T47D (cell line): ENCODE data around the gene TIGD7.
A peak's percentile ranks its signal among the peaks of the same experiment; 100 is the strongest.

ENCODE experiments used
- DNase-seq, 2 experiments: peaks; one replicate each; pipeline versions ENCODE4 v3.0.0 to v3.0.0-alpha.2; 2011 to 2012; ENCODE audit warnings: low read depth in 1 of 2, low spot score in 1 of 2
- JUND ChIP-seq: IDR thresholded peaks from 2 replicates; pipeline ENCODE4 v1.6.1; 2012; ENCODE audit warnings: low read depth
- in situ Hi-C: cut with HindIII; loops from 2 replicates; pipeline ENCODE4 v1.10.0; 2016; ENCODE audit warnings: low sequenced_read_pairs, low pct_unique_long_range_greater_than_20kb

Gene TIGD7

DNA sequence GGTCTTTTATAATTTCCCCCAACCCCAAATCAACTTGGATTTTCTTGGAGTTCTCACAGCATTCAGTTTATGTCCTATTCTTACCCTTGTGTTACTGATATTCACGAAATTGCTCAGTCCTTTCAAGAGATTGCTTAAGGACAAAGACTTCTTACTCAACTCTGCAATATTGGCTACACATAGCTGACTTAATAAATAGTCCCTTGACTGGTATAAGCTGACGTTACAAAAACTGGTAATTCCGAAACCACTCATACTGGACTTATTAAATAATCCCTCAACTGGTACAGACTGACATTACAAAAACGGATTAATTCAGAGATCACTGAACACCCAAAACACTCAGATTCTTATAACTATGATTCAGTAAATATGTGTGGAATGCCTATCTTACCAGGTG lies 860 bp downstream of the TIGD7 start:
- in situ Hi-C loops = no loop called here

DNA sequence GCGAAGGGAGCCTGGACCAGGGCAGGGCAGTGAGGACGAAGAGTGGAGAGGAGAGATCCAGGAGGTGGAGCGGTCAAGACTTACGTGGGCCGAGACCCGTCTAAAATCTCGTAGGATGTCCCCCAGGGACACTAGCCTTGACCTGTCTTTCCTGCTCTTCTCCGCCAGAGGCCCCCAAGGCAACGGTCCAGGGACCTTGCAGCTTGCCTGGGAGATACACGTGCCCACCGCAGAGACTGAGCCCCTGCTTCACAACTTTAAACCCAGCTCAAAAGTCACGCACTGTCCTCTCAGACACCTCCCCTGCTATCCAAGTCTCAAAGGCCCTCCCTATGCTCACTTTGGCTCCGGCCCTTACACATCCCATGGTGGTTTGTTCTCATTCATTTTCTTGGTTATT lies 9.4 kb downstream of the TIGD7 start:
- no peak for TF ChIP-seq JUND
- in situ Hi-C loops = no loop called here

More for the DNA sequence above, 860 bp downstream of the TIGD7 start:
- no peak for TF ChIP-seq JUND
- DNase-seq = no peak

DNA sequence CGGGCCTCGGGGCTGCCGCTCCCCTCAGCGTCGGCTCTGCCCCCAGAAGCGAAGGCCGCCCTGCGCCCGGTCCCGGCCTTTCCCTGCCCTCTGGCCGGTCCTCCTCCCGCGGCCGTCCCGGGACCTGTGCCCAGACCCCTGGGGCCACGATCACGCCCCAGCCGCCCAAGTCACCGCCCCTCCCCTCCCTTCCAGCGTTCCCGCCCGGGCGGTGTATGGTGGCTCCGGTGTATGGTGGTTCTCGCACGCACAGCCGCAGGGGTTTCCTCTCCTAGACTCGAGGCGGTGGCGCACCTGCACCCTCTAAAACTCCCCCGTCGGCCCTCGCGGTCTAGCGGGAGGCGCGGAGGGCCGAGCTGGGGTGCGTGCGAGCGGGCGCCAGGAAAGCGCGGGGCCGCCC lies 10.0 kb downstream of the TIGD7 start:
- no peak for DNase-seq
- in situ Hi-C loops = no loop called here
- TF ChIP-seq JUND = no peak

More for the DNA sequence above, 9.4 kb downstream of the TIGD7 start:
- DNase-seq = no peak

DNA sequence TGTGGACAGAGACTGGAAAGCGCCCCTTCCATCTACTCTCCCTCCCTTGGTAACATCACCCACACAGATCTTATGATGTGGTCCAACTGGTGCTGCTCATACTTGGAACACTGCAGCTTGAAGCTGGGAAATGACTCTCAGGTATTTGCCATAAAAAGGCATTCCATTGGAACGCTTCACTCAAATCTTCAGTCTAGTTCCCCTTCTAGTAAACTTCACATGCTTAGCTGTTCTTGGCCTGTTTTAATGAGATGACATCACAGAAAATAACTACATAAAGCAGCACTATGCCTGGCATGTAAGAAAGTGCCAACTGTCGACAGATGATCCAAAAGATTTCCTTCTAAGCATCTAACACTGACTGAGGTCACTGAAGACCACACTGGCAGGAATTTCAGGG lies 12.6 kb downstream of the TIGD7 start:
- no peak for DNase-seq
- TF ChIP-seq JUND = no peak
- in situ Hi-C loops = no loop called here

DNA sequence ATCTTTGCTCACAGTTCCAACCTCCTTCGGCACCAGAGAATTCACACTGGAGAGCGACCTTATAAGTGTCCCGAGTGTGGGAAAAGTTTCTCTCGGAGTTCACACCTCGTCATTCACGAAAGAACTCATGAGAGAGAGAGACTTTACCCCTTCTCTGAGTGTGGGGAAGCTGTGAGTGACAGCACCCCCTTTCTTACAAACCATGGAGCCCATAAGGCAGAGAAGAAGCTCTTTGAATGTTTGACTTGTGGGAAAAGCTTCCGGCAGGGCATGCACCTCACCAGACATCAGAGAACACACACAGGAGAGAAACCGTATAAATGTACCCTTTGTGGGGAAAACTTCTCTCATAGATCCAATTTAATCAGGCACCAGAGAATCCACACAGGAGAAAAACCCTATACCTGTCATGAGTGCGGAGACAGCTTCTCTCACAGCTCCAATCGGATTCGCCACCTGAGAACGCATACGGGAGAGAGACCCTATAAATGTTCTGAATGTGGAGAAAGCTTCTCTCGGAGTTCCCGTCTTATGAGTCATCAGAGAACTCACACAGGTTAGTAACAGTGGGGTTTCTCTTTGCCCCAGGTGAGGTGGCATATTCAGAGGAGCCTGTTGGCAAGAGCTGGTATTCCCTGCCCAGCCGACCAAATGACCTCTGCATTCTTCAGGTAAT lies 15.1 kb downstream of the TIGD7 start:
- in situ Hi-C loops = no loop called here
- TF ChIP-seq JUND = no peak
- DNase-seq = no peak

DNA sequence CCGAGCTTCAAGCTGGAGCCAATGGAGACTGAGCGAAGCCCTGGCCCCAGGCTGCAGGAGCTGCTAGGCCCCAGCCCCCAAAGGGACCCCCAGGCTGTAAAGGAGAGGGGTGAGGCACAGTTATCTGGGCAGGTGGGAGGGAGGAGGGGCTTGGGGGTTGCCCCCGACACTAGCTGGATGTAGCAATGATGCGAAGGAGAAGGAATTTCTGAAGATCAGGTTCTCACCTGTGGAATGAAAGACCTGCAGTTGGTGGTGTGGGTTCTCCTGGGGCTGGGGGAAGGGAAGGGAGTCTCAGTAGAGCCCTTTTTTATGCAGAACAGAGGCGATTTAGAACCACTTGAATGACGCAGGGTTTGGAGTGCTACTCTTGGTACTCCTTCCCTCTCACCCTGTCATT lies 20.1 kb downstream of the TIGD7 start:
- no peak for TF ChIP-seq JUND
- DNase-seq = no peak
- in situ Hi-C loops = no loop called here

DNA sequence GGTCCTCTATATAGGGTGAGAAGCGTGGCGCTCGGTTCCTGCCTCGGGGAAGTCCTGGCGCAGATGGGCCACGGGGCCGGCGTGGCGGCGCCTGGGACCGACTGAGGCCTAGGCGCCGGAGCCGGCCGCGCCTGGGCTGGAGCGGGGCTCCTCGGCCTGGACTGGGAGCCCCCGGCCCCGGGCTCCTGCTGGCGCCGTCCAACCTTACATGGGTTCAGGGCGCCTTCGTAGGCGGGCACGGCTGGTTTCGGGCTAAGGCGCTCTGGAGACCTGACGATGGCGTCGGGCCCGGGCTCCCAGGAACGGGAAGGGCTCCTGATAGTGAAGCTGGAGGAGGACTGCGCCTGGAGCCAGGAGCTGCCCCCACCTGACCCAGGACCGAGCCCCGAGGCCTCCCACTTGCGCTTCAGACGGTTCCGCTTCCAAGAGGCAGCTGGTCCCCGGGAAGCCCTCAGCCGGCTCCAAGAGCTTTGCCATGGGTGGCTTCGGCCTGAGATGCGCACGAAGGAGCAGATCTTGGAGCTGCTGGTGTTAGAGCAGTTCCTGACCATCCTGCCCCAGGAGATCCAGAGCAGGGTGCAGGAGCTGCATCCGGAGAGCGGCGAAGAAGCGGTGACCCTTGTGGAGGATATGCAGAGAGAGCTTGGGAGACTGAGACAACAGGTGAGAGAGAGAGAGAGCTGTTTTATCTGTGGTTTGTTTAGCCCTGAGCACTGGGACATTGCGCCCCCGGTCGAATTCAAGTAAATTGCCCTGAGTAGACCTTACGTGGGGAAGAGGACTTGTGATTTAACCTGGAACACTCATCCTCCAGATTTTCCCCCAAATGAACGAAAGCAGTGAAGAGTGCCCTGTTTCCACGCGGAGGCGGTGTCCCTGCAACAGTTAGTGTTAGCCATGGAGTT lies 21.4 kb downstream of the TIGD7 start:
- no peak for DNase-seq
- no peak for TF ChIP-seq JUND
- in situ Hi-C loops = no loop called here

DNA sequence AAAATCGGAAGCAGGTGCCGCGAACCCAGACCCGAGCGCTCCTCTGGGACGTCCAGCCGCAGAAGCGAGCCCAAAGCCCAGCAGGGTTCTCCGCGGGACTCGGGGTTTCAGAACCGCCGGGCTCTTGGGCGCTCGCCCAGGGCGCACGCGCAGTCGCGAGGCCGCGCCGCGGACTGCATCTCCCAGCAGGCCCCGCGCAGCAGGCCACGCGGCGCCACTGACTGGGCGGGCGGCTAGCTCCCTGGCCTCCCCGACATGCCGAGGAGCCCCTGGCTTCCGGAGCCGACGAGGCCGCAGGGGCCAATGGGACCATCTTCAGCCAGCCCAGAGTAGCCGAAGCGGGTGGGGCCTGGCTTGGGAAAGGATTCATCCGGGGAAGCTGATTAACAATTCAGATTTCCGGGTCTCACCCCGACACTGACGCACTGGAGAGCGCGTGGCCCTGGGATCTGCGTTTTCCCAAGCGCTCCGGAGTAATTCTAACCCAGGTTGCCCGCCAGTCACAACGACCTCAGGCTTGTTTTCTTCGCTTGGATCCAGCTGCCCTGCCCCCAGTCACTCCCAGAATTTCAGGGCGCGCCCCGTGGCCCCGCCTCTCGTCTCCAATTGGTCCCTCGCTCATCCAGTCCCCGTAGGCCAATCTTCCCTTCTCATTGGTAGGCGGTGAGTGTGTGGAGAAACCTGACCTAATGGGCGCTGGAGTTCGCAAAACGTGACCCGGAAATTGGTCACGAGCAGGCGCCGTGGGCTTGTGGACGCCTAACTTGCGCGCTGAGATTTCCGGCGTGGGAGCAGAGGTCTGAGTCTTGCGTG lies 22.3 kb downstream of the TIGD7 start, which contains the start of gene ZNF263:
ZNF263 (plus strand) TSS at position 762 of the 813 bp plus-strand sequence. CDS start 328 bp downstream, outside the sequence.
- in situ Hi-C loops = no loop called here
- peak; percentile 99 for DNase-seq
- TF ChIP-seq JUND = no peak

DNA sequence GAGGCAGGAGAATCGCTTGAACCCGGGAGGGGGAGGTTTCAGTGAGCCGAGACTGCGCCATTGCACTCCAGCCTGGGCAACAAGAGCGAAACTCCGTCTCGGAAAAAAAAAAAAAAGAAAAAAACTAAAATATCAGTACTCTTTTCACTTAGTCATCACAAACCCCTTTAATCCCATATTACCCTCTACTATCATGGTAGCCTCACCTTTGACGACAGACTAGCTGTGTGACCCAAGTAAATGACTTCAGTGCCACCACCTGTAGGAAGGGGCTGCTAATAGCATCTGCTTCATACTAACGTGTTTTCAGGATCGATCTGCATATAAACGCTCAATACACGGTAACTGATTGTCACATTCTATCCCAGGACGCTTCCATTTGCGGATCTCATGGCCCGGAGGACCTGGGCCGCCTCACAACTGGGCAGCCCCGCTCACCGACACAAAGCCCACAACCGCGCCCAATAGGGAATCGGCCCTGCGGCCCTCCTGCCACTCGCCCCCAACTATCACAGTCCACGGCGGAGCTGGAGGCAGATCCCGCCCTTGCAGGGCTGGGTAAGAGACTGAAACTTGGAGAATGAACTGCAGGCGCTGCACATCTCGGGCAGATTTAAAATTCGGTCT lies 23.0 kb downstream of the TIGD7 start:
- in situ Hi-C loops = no loop called here
- DNase-seq = no peak
- TF ChIP-seq JUND = no peak

DNA sequence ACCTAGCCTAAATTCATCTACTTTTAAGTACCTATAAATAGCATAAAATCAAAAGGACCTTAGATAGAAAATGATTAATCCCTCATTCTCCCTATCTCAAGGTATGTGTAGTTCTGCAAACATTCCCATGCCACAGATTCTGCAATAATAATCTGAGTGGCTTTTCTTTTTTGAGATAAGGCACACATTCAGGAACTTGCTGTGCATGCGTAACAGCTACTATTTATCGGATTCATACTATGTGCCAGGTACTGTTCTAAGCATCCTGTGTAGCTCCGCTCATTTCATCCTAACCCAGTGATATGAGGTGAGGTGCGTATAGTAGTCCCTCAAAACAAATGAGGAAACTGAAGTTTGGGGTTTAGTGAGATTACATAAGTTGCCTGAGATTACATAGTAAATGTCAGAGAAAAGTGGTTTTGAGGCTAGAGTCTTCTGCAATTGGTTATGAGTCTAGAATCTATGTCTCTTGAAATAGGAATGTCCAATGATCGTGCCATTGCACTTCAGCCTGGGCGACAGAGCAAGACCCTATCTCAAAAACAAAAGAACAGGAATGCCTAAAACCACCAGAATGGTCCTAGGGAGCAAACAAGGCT lies 23.9 kb downstream of the TIGD7 start:
- in situ Hi-C loops = no loop called here
- no peak for DNase-seq
- TF ChIP-seq JUND = no peak

DNA sequence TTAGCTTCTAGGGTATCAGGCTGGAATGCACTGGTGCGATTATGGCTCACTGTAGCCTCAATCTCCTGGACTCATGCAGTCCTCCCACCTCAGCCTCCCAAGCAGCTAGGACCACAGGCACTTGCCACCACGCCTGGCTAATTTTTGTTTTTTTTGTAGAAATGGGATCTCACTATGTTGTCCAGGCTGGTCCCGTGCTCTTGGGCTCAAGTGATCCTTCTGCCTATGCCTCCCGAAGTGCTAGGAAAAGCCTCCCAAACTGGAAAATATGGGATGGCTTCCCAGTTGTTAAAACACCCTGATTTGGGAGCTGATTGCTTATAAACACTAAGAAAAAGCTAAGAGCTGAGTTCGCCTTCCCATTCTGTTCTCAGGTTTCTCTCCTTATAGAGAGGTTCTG lies 28.6 kb downstream of the TIGD7 start:
- in situ Hi-C loops = no loop called here
- no peak for TF ChIP-seq JUND
- no peak for DNase-seq

DNA sequence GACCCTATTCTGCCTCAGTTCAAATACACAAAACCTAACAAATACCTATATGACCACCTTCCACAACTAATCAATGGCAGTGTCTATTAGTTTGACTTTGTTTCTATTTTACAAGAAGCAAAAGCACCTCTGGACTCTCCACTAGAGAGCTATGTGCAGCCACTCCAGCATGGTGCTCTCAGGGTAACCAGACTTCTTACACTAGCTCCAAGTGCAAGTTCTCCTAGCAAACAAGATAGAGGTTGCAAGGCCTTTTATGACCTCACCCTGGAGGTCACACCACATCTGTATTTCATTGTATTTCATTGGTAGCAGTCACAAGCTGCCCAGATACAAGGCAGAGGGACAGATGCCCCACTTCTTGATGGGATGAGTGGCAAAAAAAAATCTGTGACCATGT lies 30.3 kb downstream of the TIGD7 start:
- no peak for TF ChIP-seq JUND
- no peak for DNase-seq
- in situ Hi-C loops = no loop called here
